ENCODE measurements around the gene CHMP1A.

- TF ChIP-seq CTCF (IDR thresholded peaks at IDR 0.05) (no peak), POLR2AphosphoS5 (IDR thresholded peaks at IDR 0.05) (no peak)
Observed at GRCh38 chr16:89643769-89644300, 13.7 kb downstream of the CHMP1A start.

Data from prostate gland (tissue), 2 donors.